NB4 (cell line): ENCODE measurements around the gene ZBTB5.

Source experiments
- CTCF ChIP-seq: IDR thresholded peaks from one replicate; pipeline ENCODE4 v1.5.1; 2012; ENCODE audit warnings: low read depth, low read length
- POLR2A ChIP-seq: IDR thresholded peaks from 2 replicates; pipeline ENCODE4 v1.6.1; 2011; ENCODE audit warnings: mild to moderate bottlenecking; ENCODE audit not compliant: insufficient read length; ENCODE audit errors: extremely low read depth

- TF ChIP-seq CTCF, result no peak
- no peak for TF ChIP-seq POLR2A
These were observed 9.2 kb downstream of the ZBTB5 start for GRCh38 chr9:37455884-37456647.
